ENCODE results near the gene NWD2. TPM values are rescaled to one million over a fixed set of nuclear protein-coding genes. Genes with fewer than 3 reads are reported as not detected.

Gene NWD2
- total and polyA plus RNA-seq, 10 of the 15 experiments (the other 5 are each of a cell fraction or from before 2014, with no cell fraction given) = not detected

GRCh38 chr4:37216209-37216608 is 28.3 kb upstream of the NWD2 start:
- H3K36me3 ChIP-seq (ENCODE audit: control insufficient read depth in 2 of 2, insufficient read depth in 2 of 2, low read length in 1 of 2) = no peaks in the 10 kb centered on the region
- no peak overlapping the region for H2AFZ ChIP-seq (ENCODE audit: control insufficient read depth, low read depth, low read length)
- 25% methylated on average over 2 of the region's 2 CpGs for WGBS (ENCODE audit: insufficient coverage, insufficient replicate concordance, low lambda C conversion rate, missing lambda C conversion rate)
- H3K27me3 ChIP-seq (replicated peaks in 1 of 2; ENCODE audit: control insufficient read depth in 2 of 2, insufficient read depth in 2 of 2, low read length in 1 of 2) = no peaks in the 10 kb centered on the region; a peak in 1 of 4 replicates
- H3K4me1 ChIP-seq (ENCODE audit: control insufficient read depth, insufficient read depth, low read length) = no peaks in the 10 kb centered on the region
- SMC1A ChIA-PET (ENCODE audit: uncharacterized antibody, unreplicated experiment) = no interaction called here
- in situ Hi-C loops (cut with MboI) (no loop called here), intact Hi-C loops (cut with micrococcal nuclease; ENCODE audit: unreplicated experiment) (no loop called here)
- FAIRE-seq (no peak), DNase-seq (ENCODE audit: low read depth, low spot score) (no peak), ATAC-seq (no peak)
- H3K4me3 ChIP-seq = no peak overlapping the region
- H3K9ac ChIP-seq (ENCODE audit: control insufficient read depth, insufficient read depth, low read length) = no peak overlapping the region
- POLR2A ChIA-PET = no interaction called here
- H4K20me1 ChIP-seq (ENCODE audit: control insufficient read depth, insufficient read depth) = no peaks in the 10 kb centered on the region
- no peaks in the 10 kb centered on the region for H3K79me2 ChIP-seq (ENCODE audit: control insufficient read depth, insufficient read depth, low read length)
- RAD21 ChIA-PET (ENCODE audit: unreplicated experiment) = interaction anchor here (0.5 kb wide), 1 partner anchor 493 kb away, joined by 3 read pairs; no protein-coding TSS in a partner anchor
- TF ChIP-seq MAX (IDR thresholded peaks at IDR 0.05; ENCODE audit: low read depth, low read length) = no peak
- TF ChIP-seq CREB1 (IDR thresholded peaks at IDR 0.05; ENCODE audit: low read depth) = no peak
- no peak for TF ChIP-seq ASH2L (IDR thresholded peaks at IDR 0.05; ENCODE audit: borderline replicate concordance, low read depth)
- no peak for TF ChIP-seq RUNX3 (IDR thresholded peaks at IDR 0.05; ENCODE audit: low read length)
- TF ChIP-seq GATAD2B (conservative IDR thresholded peaks at IDR 0.05; ENCODE audit: low read depth) = no peak
- no peak for TF ChIP-seq NFYB (IDR thresholded peaks at IDR 0.05; ENCODE audit: insufficient read depth, low read depth, low read length)
- TF ChIP-seq BHLHE40 (IDR thresholded peaks at IDR 0.05; ENCODE audit: borderline replicate concordance in 1 of 2, low read depth in 2 of 2, low read length in 1 of 2) = no peak
- TF ChIP-seq, protein P1, sequence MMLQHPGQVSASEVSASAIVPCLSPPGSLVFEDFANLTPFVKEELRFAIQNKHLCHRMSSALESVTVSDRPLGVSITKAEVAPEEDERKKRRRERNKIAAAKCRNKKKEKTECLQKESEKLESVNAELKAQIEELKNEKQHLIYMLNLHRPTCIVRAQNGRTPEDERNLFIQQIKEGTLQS (IDR thresholded peaks at IDR 0.05; ENCODE audit: borderline replicate concordance, extremely low read depth, low read depth, low read length) = no peak
- no peak for TF ChIP-seq BMI1 (IDR thresholded peaks at IDR 0.05; ENCODE audit: borderline replicate concordance)
- no peak for TF ChIP-seq RAD51 (IDR thresholded peaks at IDR 0.05)
- CTCF ChIA-PET = no interaction called here
- no peak overlapping the region for H3K27ac ChIP-seq (ENCODE audit: control insufficient read depth, insufficient read depth)
- H3K4me2 ChIP-seq (ENCODE audit: control insufficient read depth, insufficient read depth) = no peak overlapping the region
- no TSS peak for BruUV-seq (replicated peaks)
- H3K9me3 ChIP-seq (replicated peaks; ENCODE audit: control insufficient read depth, insufficient read depth, low read length) = no peaks in the 10 kb centered on the region
